Inflammatory macrophage treated with lipopolysaccharide for 1 hour (primary cell): Measurements from ENCODE around the gene NABP1.
A peak's percentile ranks its signal among the peaks of the same experiment; 100 is the strongest.
"Not testable (repeated sequence)": the region's sequence is repeated elsewhere in the genome, so short reads cannot be mapped to it uniquely, and the experiment has no call there.

Source experiments
- DNase-seq, 2 donors: peaks; one replicate each; pipeline ENCODE4 v3.0.0-alpha.2; 2020 to 2022

Gene NABP1

GRCh38 chr2:191677646-191678436, at the start of gene NABP1:
TSS of gene NABP1 (plus strand) at chr2:191678136. CDS start at chr2:191678615, 479 bp downstream.
- DNase-seq: peak; percentile 98

GRCh38 chr2:191629001-191629453, 48.9 kb upstream of the NABP1 start:
- no peak for DNase-seq

- DNase-seq: no peak
These were observed 47.8 kb upstream of the NABP1 start for GRCh38 chr2:191629976-191630712.

- no peak for DNase-seq
These were observed 46.2 kb upstream of the NABP1 start for GRCh38 chr2:191631754-191632153.

- DNase-seq: no peak
These were observed 45.5 kb upstream of the NABP1 start for GRCh38 chr2:191632426-191632825.

GRCh38 chr2:191634791-191635190, 43.1 kb upstream of the NABP1 start:
- DNase-seq: peak in 1 of 2 donors; percentile 49

- no peak for DNase-seq
These were observed 42.4 kb upstream of the NABP1 start for GRCh38 chr2:191635333-191636234.

- DNase-seq: no peak
These were observed 41.7 kb upstream of the NABP1 start for GRCh38 chr2:191636235-191636543.

- DNase-seq: no peak
These were observed 41.4 kb upstream of the NABP1 start for GRCh38 chr2:191636586-191636985.

- peak; percentile 75 to 89 for DNase-seq
These were observed 40.5 kb upstream of the NABP1 start for GRCh38 chr2:191637182-191638078.

GRCh38 chr2:191638079-191638801, 39.7 kb upstream of the NABP1 start:
- DNase-seq: peak; percentile 73 to 82

GRCh38 chr2:191638802-191639172, 39.1 kb upstream of the NABP1 start:
- DNase-seq: no peak

- DNase-seq: no peak
These were observed 36.3 kb upstream of the NABP1 start for GRCh38 chr2:191641609-191642008.

GRCh38 chr2:191642541-191642940, 35.4 kb upstream of the NABP1 start:
- DNase-seq: no peak

- DNase-seq: no peak
These were observed 34.5 kb upstream of the NABP1 start for GRCh38 chr2:191643429-191643828.

GRCh38 chr2:191644613-191645012, 33.3 kb upstream of the NABP1 start:
- DNase-seq: not testable (repeated sequence)

- no peak for DNase-seq
These were observed 32.9 kb upstream of the NABP1 start for GRCh38 chr2:191645032-191645431.

- DNase-seq: peak; percentile 60 to 65
These were observed 32.3 kb upstream of the NABP1 start for GRCh38 chr2:191645434-191646162.

- DNase-seq: no peak
These were observed 31.6 kb upstream of the NABP1 start for GRCh38 chr2:191646163-191646902.

GRCh38 chr2:191649519-191649918, 28.4 kb upstream of the NABP1 start:
- no peak for DNase-seq
